Lung microvascular endothelial cell (primary cell): ENCODE data around the gene CADM3. TPM values are rescaled to one million over a fixed set of nuclear protein-coding genes. Genes with fewer than 3 reads are reported as not detected.

ENCODE experiments used
- DNase-seq, 2 donors: peaks; one replicate each; pipeline versions ENCODE4 v3.0.0 to v3.0.0-alpha.2; 2010; ENCODE audit warnings: low read depth in 2 of 2
- total RNA-seq: library from RNA; depleted of rRNA; stranded (reverse); fragments of >200 nt; gene quantifications from 2 replicates; pipeline ENCODE4 v1.2.1, GENCODE V29; 2014

The CADM3 gene
- total RNA-seq, 1 donor from 2014 or later, result 0.40 TPM

GRCh38 chr1:159248311-159248710 is 76.9 kb downstream of the CADM3 start:
- no peak for DNase-seq

DNA sequence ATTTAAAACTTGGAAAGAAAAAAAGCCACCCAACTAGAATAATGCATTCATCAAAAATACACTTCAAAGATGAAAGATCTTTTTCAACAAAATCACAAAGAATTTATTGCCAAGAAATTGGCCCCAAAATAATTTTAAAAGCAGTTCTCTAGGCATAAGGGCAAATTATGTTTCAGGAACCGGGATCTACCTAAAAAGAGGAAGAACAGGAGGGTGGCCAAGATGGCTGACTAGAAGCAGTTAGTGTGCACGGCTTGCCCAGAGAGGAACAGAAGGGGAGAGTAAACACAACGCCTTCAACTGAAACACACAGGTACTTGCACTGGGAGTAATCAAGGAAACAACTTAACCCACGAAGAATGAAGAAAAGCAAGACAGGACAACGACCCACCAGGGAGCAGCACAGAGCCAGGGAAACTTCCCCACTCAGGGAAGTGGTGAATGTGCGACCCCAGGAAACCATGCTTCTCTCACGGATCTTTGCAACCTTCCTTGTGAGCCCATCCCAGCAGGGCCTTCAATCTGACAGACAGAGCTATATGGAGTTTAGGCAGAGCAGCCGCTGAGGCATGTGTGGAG is 79.3 kb downstream of the CADM3 start:
- DNase-seq, result peak; percentile 0 to 2

Other genes starting within 250 kb of the CADM3 start
- not detected in 2 replicates for gene PYHIN1, start 240.1 kb upstream of the CADM3 start, total RNA-seq
- 33.9 and 51.2 TPM in 2 replicates for gene IFI16, start 161.7 kb upstream of the CADM3 start, total RNA-seq
- gene AIM2, start 94.8 kb upstream of the CADM3 start, total RNA-seq, result not detected in 2 replicates
- gene ACKR1, start 33.3 kb downstream of the CADM3 start, total RNA-seq, result under 0.01 TPM in 1 of 2 replicates, not detected in the other
- not detected in 2 replicates for gene FCER1A, start 130.7 kb downstream of the CADM3 start, total RNA-seq